ENCODE measurements around the gene TOPAZ1.

TOPAZ1 gene

GRCh38 chr3:44241706-44242105 is at the start of gene TOPAZ1:
TSS of gene TOPAZ1 (plus strand) at chr3:44241886. CDS start at chr3:44242054, 168 bp downstream.
- H3K4me3 ChIP-seq (ENCODE audit: low read depth, low read length): no peak within 1 kb of the TSS
- DNase-seq (ENCODE audit: low read depth): no peak

GRCh38 chr3:44198284-44199269 is 43.1 kb upstream of the TOPAZ1 start:
- H3K4me3 ChIP-seq (ENCODE audit: low read depth, low read length): no peak overlapping the region
- no peak for DNase-seq (ENCODE audit: low read depth)

- no peak overlapping the region for H3K4me3 ChIP-seq (ENCODE audit: low read depth, low read length)
- DNase-seq (ENCODE audit: low read depth): no peak
Observed at GRCh38 chr3:44206261-44206660, 35.4 kb upstream of the TOPAZ1 start.

- no peak for DNase-seq (ENCODE audit: low read depth)
- H3K4me3 ChIP-seq (ENCODE audit: low read depth, low read length): no peak overlapping the region
Observed at GRCh38 chr3:44206862-44207652, 34.6 kb upstream of the TOPAZ1 start.

GRCh38 chr3:44208086-44208485 is 33.6 kb upstream of the TOPAZ1 start:
- H3K4me3 ChIP-seq (ENCODE audit: low read depth, low read length): no peak overlapping the region
- no peak for DNase-seq (ENCODE audit: low read depth)

GRCh38 chr3:44208568-44208967 is 33.1 kb upstream of the TOPAZ1 start:
- no peak for DNase-seq (ENCODE audit: low read depth)
- H3K4me3 ChIP-seq (ENCODE audit: low read depth, low read length): no peak overlapping the region

- no peak for DNase-seq (ENCODE audit: low read depth)
- no peak overlapping the region for H3K4me3 ChIP-seq (ENCODE audit: low read depth, low read length)
Observed at GRCh38 chr3:44210967-44211366, 30.7 kb upstream of the TOPAZ1 start.

GRCh38 chr3:44222337-44222736 is 19.3 kb upstream of the TOPAZ1 start:
- H3K4me3 ChIP-seq (ENCODE audit: low read depth, low read length): no peak overlapping the region
- DNase-seq (ENCODE audit: low read depth): no peak

- DNase-seq (ENCODE audit: low read depth): peak; percentile 13
- H3K4me3 ChIP-seq (ENCODE audit: low read depth, low read length): no peak overlapping the region
Observed at GRCh38 chr3:44223299-44223698, 18.4 kb upstream of the TOPAZ1 start.

- no peak overlapping the region for H3K4me3 ChIP-seq (ENCODE audit: low read depth, low read length)
- no peak for DNase-seq (ENCODE audit: low read depth)
Observed at GRCh38 chr3:44224131-44224530, 17.6 kb upstream of the TOPAZ1 start.

- no peak overlapping the region for H3K4me3 ChIP-seq (ENCODE audit: low read depth, low read length)
- DNase-seq (ENCODE audit: low read depth): no peak
Observed at GRCh38 chr3:44226573-44226972, 15.1 kb upstream of the TOPAZ1 start.

- H3K4me3 ChIP-seq (ENCODE audit: low read depth, low read length): no peak overlapping the region
- no peak for DNase-seq (ENCODE audit: low read depth)
Observed at GRCh38 chr3:44227632-44228031, 14.1 kb upstream of the TOPAZ1 start.

GRCh38 chr3:44228900-44229299 is 12.8 kb upstream of the TOPAZ1 start:
- no peak overlapping the region for H3K4me3 ChIP-seq (ENCODE audit: low read depth, low read length)
- no peak for DNase-seq (ENCODE audit: low read depth)

- DNase-seq (ENCODE audit: low read depth): no peak
Observed at GRCh38 chr3:44232407-44232806, 9.3 kb upstream of the TOPAZ1 start.

GRCh38 chr3:44234648-44235268 is 6.9 kb upstream of the TOPAZ1 start:
- DNase-seq (ENCODE audit: low read depth): no peak
- H3K4me3 ChIP-seq (ENCODE audit: low read depth, low read length): no peak overlapping the region

More at GRCh38 chr3:44232407-44232806, 9.3 kb upstream of the TOPAZ1 start:
- no peak overlapping the region for H3K4me3 ChIP-seq (ENCODE audit: low read depth, low read length)

- DNase-seq (ENCODE audit: low read depth): peak; percentile 71
- H3K4me3 ChIP-seq (ENCODE audit: low read depth, low read length): no peak overlapping the region
Observed at GRCh38 chr3:44235604-44236484, 5.8 kb upstream of the TOPAZ1 start.

- no peak for DNase-seq (ENCODE audit: low read depth)
- H3K4me3 ChIP-seq (ENCODE audit: low read depth, low read length): no peak overlapping the region
Observed at GRCh38 chr3:44236485-44236908, 5.2 kb upstream of the TOPAZ1 start.

GRCh38 chr3:44237161-44237560 is 4.5 kb upstream of the TOPAZ1 start:
- no peak overlapping the region for H3K4me3 ChIP-seq (ENCODE audit: low read depth, low read length)
- DNase-seq (ENCODE audit: low read depth): no peak

GRCh38 chr3:44237665-44238064 is 4.0 kb upstream of the TOPAZ1 start:
- DNase-seq (ENCODE audit: low read depth): no peak
- no peak overlapping the region for H3K4me3 ChIP-seq (ENCODE audit: low read depth, low read length)
